ENCODE measurements around the gene ZDHHC17.
A peak's percentile ranks its signal among the peaks of the same experiment; 100 is the strongest.

The ZDHHC17 gene

DNA sequence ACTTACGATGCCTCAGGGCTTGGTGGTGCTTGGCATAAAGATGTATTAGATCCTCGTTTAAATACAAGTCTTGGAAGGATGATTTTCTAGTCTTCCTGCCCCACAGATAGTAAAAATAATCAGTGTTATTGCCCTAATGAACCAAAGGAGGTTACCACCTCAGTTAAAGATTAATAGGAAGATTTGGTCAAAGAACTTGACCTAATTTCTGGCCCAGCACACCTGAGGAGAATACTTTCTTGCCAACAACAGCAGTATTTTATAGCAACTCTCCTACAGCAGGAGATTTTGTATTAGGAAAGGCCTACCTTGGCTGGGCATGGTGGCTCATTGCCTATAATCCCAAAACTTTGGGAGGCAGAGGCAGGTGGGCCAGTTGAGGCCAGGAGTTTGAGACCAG is 83.3 kb downstream of the ZDHHC17 start:
- no peak for DNase-seq

DNA sequence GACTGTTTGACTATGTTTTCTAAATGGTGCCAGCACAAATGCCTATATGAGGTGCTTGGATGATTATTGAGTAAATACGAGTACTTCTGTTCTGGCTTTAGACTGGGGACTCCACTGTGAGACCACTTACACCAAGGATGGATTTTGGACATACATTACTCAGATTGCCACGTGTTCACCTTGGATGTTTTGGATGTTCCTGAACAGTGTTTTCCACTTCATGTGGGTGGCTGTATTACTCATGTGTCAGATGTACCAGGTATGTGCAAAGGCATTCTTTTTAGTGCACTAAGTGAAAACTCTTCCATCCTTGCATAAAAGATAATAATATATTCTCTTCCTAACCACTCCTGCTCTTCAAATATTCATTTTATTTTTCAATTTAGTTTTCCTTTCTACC is 84.2 kb downstream of the ZDHHC17 start:
- no peak for DNase-seq

DNA sequence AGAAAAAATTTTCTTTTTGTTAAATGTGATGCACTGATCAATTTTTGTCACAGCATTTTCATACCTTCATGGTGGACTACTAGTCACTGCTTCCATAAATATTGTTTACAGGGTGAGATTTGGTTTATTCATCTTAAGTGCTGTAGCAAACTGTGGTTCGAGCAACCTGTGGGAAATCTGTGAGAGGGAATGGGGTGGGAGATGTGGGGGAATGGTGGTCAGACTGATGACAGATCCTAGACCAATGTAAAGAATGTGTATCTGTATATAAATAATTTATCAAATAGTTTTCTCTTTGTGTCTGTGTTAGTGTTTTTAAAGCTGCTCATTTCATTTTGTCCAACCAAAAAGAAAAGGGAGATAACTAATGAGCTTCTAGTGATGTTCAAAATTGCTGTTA is 88.2 kb downstream of the ZDHHC17 start:
- DNase-seq = no peak

DNA sequence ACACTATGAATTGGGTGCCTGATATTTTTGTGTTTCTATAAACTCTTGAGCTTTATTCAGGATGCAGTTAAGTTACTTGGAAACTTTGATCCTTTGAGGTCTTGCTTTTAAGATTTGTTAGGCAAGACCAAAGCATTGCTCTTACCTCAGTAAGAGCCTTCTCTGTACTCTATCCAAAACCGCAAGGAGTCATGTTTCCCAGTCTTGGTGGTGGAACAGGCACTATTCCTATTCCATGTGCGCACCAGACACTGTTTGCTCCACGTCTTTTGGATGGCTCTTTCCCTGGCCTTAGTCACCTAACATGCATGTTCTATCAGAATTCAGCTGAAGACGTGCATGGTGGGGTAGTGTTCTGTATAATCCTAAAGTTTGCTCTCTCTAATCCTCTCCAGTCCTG is 91.4 kb downstream of the ZDHHC17 start:
- DNase-seq = no peak

DNA sequence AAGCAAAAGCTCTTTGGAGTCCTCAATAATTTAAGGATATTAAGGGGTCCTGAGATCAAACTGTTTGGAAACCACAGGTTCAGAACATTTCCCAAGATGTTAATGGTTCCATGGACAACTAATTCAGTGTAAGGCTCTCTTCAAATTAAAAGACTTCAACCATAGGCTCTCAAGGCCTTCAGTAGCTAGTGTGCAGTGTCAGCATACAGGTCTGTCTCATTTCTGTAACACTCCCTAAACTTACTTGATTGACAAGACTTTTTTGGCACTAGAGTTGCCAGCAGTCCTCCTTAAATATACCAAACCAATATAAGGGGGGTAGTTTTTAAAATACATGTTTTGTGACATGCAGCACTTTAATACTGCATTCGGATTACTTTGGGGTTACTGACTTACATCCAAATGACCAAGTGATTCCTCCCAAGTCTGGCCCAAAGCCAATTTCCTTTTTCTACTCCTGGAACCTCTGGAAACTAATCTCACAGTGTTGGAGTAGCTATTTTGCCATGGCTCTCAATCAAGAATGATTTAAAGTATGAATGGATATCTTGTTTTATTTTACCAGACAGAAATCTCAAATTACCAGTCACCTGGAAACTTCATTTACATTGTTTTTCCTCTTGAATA is 92.2 kb downstream of the ZDHHC17 start:
- DNase-seq = no peak

DNA sequence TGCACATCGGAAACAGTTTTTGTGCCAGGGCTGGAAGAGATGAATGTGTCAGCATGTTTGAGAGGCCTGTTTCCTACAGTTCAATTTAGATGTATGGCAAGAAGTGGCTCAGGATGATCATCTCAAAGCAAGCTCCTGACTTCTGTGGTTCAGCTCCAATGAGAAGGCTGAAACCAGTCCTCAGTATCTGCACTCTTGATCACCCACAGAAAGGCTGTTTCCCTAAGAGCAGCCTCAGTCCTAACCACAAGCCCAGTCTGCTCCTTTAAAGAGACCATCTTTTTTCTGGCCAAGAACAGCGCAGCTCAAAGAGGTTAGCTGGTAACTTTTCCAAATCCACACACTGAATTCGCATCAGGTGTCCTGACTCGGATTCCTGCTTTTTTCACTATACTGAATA is 95.7 kb downstream of the ZDHHC17 start:
- DNase-seq = no peak

DNA sequence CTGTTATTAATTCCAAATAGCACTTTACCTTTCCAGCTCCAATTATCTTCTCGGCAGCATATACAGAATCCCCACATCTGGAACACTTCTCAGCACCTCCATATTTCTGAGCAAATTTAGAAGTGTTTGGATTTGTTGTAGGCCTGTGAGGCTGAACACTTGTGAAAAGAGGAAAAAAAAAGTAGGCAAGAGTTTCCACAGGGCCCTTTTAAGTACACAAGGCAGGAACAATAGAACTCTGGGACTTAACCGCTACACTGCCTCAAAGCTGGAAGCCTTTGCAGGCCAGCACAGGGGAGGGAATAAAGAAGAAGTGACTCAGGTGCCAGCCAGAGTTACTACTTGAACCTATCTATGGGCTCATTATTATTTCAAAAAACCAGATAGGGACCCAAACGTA is 96.3 kb downstream of the ZDHHC17 start:
- DNase-seq = no peak

DNA sequence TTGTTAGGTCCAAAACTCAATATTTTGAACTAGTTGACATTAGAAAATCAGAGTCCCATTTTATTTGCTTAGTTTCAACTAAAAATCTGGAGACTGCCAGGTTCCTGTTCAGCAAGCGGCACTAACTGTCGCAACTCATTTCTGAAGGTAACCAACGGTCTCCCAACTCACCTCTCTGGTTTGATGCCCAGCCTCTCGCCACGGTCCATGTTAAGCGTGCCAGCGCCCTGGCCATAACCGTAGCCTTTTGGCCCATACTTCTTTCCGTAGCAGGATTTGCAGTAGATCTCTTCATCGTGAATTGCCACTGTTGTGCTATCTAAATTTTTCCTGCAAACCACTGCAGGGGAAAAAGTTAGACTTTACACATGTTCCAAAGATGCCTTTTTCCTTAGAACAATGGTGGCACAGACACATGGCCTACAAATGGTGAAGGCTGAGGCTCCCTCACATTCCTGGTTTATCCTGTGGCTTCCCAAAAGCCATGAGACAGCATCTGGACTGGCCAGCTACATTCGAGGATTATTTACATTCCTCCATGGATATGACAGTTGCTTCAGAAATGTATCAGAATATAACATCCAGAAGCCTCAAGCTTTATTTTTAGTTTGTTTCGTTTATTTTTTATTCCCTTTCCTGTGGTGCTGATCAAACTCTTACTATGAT is 99.2 kb downstream of the ZDHHC17 start:
- no peak for DNase-seq

DNA sequence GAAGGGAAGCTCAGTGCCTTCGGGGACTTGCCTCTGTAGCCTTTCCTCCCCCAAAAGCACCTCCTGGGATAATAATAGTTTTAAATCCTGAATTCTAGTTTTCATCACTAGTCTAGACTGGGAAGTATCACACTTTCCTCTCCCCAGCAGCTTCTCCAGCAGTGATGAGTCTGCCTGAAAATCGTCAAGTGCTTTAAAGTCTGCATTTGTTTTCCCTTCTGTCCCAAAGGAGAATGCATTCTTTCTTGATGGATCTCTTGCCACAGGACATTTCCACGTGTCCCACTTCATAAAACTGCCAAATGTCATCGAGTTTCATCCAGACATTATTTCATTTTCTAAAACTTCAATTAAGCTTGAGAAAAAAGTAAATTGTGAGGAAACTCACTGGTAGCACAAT is 99.9 kb downstream of the ZDHHC17 start:
- no peak for DNase-seq

DNA sequence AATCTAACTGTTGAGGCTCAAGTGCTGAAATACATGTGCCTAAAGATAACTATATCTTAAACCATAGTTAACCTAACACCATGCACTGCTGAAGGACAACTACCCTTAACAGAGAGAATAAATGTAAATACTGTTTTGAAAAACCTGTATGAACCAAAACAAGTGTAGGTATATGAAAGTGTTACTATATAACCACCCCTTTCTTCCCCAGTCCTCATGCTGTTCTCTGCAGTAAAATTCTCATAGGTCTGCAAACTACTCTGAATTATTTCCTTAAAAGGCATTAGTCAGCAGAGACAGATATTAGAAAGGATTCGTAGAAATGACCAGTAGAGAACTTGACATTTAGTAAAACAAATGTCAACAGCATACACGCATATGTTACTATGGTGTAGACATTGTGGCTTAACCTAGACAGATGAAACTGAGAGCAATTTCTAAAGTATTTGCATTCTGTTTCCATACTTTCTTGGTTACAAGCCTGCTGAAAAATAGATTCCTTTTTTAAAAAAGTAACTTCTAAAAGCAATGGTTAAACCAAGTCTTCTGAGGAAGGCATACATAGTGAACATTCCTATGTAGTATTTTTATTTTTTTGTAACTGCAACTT is 101.0 kb downstream of the ZDHHC17 start:
- DNase-seq = no peak

DNA sequence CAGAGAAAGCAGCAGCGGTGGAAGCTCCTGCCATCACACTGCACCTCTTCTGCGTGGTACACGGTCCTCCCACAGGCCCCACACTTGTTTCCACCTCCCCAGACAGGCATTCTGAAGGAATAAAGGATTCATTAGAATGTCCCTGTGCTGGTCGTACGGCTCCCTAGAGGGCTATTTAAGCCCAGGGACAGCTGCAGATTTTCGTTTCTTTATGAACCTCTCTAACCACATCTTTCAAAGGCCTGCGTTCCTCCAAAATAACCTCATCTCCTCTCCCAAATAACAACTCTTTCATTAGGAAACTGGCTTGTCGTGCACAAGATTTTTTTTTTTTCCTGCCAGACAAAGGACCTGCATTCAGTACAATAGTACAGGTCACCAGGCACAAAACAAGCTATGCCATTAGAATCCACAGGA is 102.2 kb downstream of the ZDHHC17 start:
- DNase-seq = no peak

DNA sequence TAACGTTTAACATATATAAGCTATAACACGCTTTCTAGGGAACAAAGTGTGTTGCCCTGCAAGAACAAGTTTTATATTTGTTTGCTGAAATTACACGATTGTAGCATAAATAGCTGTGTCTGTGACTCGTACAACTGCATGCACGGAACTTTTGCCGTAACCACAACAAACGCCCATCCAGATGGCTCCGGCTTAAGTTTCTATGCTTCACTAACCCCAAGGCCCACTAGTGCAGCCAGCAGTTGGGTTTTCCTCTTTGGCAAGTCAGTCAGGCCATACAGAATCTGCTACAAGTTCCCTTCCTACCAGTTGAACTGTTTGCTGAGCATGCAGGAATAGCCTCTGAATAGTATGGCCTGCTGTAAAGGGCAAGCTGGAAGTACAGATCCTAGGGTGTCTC is 102.8 kb downstream of the ZDHHC17 start:
- DNase-seq = no peak

DNA sequence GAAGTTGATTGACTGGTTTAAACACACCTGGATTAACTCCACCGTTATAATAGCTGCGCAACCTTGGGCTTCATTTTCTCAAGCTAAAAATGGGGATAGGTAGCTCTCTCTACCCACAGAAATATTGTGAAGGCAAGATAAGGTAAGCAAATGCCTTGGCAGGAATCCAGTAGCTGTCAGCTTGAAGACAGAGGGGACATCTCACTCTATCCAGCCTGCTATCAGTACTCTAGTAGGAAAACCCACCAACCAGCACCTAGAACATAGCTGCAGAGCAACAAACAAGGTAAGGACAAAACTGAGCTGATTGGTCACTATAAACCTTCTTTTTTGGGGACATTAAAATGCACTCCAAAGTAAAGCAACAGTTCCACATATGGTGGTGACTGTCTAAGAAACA is 107.2 kb downstream of the ZDHHC17 start:
- DNase-seq = no peak

DNA sequence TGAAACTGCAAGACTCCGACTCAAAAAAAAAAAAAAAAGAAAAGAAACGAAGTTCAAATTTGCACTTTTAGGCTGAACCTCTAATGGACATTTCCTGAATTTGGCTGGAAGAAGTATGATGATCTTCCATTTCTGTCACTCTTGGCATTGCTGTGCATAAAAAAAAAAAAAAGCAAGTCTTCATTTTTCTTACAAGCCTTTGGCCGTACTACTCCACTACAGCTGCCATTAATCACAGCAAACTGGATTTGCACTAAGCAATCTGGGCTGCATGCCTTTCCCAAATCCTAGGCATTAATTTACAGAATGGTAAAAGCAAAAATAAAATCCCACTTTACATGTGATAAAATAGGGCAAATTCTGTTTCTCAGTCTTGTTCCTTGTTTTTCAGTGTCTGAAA is 107.8 kb downstream of the ZDHHC17 start:
- no peak for DNase-seq

DNA sequence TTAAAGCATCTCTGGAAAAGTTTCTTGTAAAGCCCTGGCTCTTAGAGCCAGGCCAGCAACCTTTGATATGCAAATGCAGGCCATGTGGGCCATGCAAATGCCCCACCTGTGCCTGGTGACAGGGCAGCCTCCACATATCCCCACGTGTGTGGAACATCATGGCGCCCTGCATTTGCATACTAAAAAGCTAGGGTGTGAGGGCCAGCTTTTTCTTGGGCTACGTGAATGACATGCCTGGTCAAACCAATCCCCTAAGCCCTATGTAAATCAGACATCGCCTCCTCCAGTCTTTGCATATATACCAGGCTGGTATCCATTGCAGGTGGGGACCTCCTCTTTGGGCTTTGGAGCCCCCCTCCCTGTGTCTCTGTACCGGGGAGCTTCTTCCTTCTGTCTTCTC is 108.5 kb downstream of the ZDHHC17 start:
- DNase-seq = no peak

DNA sequence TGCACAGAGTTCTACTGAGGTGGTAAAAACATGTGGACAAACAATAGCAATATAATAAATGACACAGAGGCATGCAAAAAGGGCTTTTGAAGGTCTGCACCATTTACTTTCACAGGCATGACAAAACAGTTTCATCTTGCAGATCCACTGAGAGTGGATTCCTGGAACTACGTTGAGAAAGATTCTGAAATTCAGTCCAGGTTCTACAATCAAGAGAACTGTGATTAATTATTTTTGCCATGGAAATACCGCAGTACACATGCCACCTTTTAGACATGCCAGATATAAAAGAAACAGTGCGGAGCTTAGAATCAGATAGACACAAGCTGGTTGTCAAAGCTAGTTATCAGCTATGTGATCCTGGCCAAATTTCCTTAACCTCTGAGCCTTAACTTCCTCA is 110.1 kb downstream of the ZDHHC17 start:
- DNase-seq = no peak

DNA sequence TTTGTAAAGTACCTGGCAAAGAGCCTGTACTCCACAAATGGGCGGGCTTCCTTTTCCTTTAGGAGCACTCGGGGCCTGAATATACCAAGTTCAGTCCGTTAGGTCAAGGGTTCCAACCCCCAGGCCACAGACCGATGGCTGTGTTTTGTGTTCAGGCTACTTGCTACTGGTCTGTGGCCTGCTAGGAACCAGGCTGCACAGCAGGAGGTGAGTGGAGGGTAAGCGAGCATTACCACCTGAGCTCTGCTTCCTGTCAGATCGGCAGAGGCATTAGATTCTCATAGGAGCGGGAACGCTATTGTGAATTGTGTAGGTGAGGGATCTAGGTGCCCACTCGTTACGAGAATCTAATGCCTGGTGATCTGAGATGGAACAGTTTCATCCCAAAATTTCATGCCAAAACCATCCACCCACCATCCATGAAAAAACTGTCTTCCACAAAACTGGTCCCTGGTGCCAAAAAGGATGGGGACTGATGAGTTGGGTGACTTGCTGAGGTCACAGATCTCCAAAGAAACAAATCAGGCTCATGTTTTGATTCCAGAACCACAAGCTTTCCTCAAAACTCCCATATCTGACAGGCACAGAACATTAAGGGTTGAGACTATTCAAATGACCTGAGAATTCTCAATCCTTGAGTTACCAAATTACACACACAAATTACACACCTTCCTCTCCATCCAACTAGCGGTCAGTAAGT is 110.7 kb downstream of the ZDHHC17 start:
- DNase-seq = no peak

DNA sequence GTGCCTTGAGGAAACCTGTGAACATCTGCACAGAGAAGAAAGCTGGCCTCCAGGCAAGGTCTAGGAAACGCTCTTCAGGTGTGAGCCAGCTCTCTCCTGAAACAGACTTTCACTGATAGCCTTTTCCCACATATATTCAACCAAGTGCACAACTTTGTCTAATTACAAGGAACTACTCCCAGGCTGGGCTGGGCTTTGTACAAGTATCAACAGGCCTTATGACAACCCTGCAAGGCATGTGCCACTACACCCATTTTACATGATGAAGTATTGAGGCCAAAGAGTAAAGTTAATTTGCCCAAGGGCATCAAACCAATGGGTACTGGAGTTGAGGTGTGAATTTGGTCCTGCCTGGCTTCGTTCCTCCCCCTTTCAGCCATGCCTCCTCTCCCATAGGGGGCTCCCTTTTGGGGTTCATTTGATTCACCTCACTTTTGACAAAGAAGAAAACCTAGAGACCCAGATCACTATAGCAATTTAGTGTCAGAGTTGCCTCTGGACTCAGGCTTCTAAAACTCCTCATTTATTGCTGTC is 112.8 kb downstream of the ZDHHC17 start:
- DNase-seq = no peak

DNA sequence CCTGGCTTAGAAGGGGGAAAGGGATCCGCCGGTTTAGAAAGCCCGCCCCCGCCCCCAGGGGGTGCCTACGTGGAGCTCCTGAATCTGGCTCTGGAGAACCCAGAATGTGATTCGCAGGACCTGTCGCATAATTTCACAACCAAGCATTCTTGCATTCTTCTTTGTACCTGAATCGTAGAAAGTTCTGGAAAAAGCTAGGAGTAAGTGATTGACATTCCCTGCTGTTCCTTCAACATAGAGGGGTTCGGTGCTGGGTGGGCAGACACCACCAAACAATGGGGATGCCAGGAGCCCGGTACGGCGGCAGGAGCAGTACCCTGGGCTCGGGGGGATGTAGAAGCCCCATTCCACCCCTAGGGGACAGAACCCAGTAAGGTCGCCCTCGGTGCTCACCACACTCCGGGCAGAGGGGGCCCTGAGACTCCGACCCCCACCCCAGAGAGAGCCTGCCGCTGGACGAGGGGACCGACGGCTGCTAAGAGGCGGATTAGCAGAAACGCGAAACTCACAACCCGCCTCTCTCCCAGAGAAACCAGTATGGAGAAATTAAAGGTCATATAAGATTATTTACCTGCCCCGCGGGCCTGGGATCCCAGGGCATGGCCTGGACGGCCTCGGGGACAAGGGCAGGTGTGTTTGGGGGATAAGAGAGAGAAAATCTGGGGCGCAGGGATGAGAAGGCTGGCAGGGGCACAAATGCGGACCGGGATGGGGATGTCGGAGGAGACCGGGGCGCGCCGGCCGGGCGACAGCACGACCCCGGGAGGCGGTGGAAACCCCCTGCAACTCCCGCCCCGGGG is 114.4 kb downstream of the ZDHHC17 start:
- peak; percentile 28 to 48 for DNase-seq

DNA sequence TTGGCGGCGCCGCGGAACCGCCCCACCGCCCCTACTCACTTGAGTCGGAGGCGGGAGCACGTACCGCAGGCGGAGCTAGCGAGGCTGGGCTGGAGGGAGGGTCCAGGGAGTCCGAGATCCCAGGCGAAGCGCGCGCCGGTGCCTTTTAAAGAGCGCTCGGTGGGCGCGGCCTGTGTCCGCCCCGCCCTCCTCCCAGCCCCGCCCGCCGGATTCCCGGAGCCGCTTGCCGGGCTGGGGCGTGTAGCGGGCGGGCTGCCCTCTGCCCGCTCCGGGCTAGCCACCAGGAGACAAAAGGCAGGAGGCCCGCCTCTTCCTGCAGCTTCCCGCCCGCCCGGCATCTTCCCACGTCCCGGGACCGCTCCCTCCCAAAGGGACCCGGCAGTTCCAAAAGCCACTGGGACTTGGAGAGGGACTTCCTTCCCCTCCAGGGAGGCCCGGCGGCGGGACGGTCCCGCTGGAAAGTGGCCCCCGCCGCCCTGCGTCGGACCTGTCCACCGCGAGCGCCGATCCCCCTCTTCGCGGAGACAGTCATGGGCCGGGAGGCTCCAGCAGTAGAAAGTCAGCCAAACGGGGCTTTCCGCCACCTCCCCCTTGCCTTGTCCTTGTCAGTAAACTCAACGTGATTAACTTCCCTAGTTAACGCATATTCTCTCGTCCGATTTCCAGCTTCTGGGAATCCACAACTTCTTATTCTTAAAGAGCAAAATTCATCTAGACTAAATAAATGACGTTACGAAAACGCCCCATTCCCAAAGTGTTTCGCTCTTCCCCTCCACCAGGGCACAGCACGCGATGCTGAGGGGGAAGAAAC is 115.2 kb downstream of the ZDHHC17 start, which contains the start of gene CSRP2:
Gene CSRP2, minus strand, starts transcription at position 121 of the 811 bp plus-strand sequence. CDS start 12,759 bp downstream, outside the sequence.
- peak; percentile 82 to 96 for DNase-seq

DNA sequence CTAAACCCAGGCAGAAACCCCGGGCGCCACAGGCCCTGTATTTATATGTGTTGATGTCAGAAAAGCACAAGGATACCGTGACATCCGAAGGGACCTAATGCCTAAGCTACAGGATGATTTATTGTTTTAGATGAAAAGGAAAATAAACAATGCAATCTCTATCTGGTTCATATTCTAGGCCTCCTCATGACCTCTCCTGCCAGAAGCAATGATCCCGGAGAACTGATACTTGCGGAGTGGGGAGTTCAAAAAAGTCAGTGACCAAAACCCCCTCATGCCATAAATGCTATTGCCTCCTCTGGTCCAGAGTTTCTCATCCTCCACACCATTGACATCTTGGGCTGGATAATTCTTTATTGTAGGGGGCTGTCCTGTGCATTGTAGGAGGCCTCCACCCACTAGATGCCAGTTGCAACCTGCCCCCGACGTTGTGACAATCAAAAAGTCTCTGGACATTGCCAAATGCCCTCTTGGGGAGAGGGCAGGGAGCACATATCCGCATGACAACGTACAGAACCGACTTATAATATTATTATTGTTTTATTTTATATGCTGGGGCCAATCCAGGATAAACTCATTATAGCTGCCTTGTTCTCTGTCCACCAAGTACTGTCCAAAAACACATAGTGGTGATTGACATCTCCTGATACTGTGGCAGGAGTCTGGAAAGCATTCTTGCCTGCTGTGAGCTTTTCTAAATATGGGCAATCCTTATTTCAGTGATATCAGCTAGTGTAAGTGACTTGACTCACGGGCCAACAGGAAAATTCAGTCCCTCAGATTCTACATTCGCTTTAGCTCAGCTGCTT is 116.0 kb downstream of the ZDHHC17 start:
- DNase-seq = peak; percentile 36 to 53
